ENCODE measurements around the gene SLC25A51. TPM values are rescaled to one million over a fixed set of nuclear protein-coding genes. Genes with fewer than 3 reads are reported as not detected.

Gene SLC25A51
- total RNA-seq, 1 donor from 2014 or later = 23.8 TPM

- intact Hi-C loops (cut with DNase I) = no loop called here
Measured at GRCh38 chr9:37927601-37928551, 23.9 kb upstream of the SLC25A51 start.

DNA sequence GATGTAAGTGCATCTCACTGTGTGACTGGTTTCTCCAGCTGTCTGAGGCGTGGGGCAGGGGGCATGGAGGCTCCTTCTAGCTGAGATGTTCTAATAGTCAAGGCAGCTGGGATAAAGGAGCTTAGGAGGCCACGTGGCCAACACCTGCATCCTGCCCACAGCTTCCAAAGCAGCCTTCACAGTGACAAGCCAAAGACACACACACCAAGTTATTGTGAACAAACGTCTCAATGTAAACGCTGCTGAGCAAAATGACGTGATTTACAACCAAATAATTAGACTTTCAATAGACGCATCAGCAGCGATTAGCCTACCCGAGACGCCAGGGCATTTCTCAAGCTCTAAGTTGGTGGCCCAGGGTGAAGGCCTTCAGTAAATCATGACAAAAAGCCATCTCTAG lies 23.2 kb upstream of the SLC25A51 start:
- H3K4me1 ChIP-seq = peaks cover 28% of the 10 kb centered on the region
- no peaks in the 10 kb centered on the region for H3K27me3 ChIP-seq (ENCODE audit: low read depth)
- H3K9me3 ChIP-seq = no peaks in the 10 kb centered on the region
- TF ChIP-seq, protein P1, sequence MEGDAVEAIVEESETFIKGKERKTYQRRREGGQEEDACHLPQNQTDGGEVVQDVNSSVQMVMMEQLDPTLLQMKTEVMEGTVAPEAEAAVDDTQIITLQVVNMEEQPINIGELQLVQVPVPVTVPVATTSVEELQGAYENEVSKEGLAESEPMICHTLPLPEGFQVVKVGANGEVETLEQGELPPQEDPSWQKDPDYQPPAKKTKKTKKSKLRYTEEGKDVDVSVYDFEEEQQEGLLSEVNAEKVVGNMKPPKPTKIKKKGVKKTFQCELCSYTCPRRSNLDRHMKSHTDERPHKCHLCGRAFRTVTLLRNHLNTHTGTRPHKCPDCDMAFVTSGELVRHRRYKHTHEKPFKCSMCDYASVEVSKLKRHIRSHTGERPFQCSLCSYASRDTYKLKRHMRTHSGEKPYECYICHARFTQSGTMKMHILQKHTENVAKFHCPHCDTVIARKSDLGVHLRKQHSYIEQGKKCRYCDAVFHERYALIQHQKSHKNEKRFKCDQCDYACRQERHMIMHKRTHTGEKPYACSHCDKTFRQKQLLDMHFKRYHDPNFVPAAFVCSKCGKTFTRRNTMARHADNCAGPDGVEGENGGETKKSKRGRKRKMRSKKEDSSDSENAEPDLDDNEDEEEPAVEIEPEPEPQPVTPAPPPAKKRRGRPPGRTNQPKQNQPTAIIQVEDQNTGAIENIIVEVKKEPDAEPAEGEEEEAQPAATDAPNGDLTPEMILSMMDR (IDR thresholded peaks at IDR 0.05) = no peak
- intact Hi-C loops (cut with DNase I) = no loop called here
- no peak overlapping the region for H3K4me3 ChIP-seq
- no peak overlapping the region for H3K27ac ChIP-seq
- ATAC-seq (no peak), DNase-seq (peak; percentile 18)
- peaks cover 10% of the 10 kb centered on the region for H3K36me3 ChIP-seq

More at GRCh38 chr9:37927601-37928551, 23.9 kb upstream of the SLC25A51 start:
- H3K36me3 ChIP-seq = peaks cover 10% of the 10 kb centered on the region
- H3K4me1 ChIP-seq = peaks cover 21% of the 10 kb centered on the region
- DNase-seq = peak; percentile 15
- no peaks in the 10 kb centered on the region for H3K27me3 ChIP-seq (ENCODE audit: low read depth)
- no peak for ATAC-seq
- H3K9me3 ChIP-seq = no peaks in the 10 kb centered on the region
- TF ChIP-seq, protein P1 (IDR thresholded peaks at IDR 0.05) = no peak
- no peak overlapping the region for H3K27ac ChIP-seq
- no peak overlapping the region for H3K4me3 ChIP-seq

- TF ChIP-seq, protein P1 (IDR thresholded peaks at IDR 0.05) = no peak
Measured at GRCh38 chr9:37926737-37927118, 22.8 kb upstream of the SLC25A51 start.

GRCh38 chr9:37925786-37926736 lies 22.1 kb upstream of the SLC25A51 start:
- intact Hi-C loops (cut with DNase I) = no loop called here
- peaks cover 34% of the 10 kb centered on the region for H3K4me1 ChIP-seq
- peak; percentile 34 to 72 for ATAC-seq
- peak overlapping the region; percentile 11 for H3K27ac ChIP-seq
- TF ChIP-seq, protein P1 (IDR thresholded peaks at IDR 0.05) = no peak
- H3K9me3 ChIP-seq = no peaks in the 10 kb centered on the region
- H3K4me3 ChIP-seq = no peak overlapping the region
- DNase-seq = peak; percentile 29
- H3K36me3 ChIP-seq = peaks cover 10% of the 10 kb centered on the region
- no peaks in the 10 kb centered on the region for H3K27me3 ChIP-seq (ENCODE audit: low read depth)

More at GRCh38 chr9:37926737-37927118, 22.8 kb upstream of the SLC25A51 start:
- ATAC-seq (no peak), DNase-seq (peak; percentile 13)
- Histone ChIP-seq H3K9me3 (no peaks in the 10 kb centered on the region), H3K27me3 (ENCODE audit: low read depth) (no peaks in the 10 kb centered on the region), H3K36me3 (peaks cover 10% of the 10 kb centered on the region), H3K4me1 (peaks cover 32% of the 10 kb centered on the region), H3K4me3 (no peak overlapping the region), H3K27ac (no peak overlapping the region)
- intact Hi-C loops (cut with DNase I) = no loop called here

DNA sequence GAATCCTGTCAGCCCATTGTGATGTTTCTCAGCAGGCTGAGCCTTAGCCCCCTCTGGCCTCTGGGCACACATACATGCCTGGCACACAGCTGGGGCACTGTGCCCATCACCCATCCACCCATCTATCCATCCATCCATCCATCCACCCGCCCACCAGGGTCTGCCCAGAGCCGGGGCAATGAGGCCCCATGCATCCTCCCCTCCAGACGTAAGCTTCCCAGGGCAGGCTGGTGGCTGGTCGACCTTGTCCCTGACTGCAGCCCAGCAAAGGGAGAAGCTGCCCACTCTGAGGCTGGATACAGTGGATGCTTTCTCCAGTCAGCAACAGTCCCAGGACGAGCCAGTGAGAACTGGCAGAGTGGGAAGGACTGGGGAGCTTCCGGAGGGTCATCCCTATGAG lies 21.1 kb upstream of the SLC25A51 start:
- intact Hi-C loops (cut with DNase I) = no loop called here
- Histone ChIP-seq H3K36me3 (peaks cover 10% of the 10 kb centered on the region), H3K27me3 (ENCODE audit: low read depth) (no peaks in the 10 kb centered on the region), H3K27ac (no peak overlapping the region), H3K4me3 (no peak overlapping the region), H3K4me1 (peaks cover 39% of the 10 kb centered on the region), H3K9me3 (no peaks in the 10 kb centered on the region)
- TF ChIP-seq, protein P1 (IDR thresholded peaks at IDR 0.05) = no peak
- ATAC-seq = no peak
- DNase-seq = no peak
